B cell (primary cell): ENCODE results near the gene DENND6A. TPM values are rescaled to one million over a fixed set of nuclear protein-coding genes. Genes with fewer than 3 reads are reported as not detected.

Experiments
- ATAC-seq: fragments of 200-7000 bp; cut with Tn5 transposase; one replicate; pipeline ENCODE4 v1.10.0; 2021; ENCODE audit warnings: low read depth, mild to moderate bottlenecking, moderate number of reproducible peaks, moderate library complexity
- CTCF ChIA-PET: fragments of 350-600 bp; sonication (Branson Sonifier 250); formaldehyde crosslinking; loops from one replicate; lab custom pipeline; 2021; ENCODE audit warnings: antibody characterized with exemption, inconsistent platforms; lab: Charles Lee
- POLR2A ChIA-PET: fragments of 350-600 bp; sonication (Branson Sonifier 250); formaldehyde crosslinking; loops from one replicate; lab custom pipeline; 2021; ENCODE audit warnings: antibody characterized with exemption; lab: Charles Lee
- DNase-seq: peaks from one replicate; pipeline ENCODE4 v3.0.0; 2013
- H2AFZ ChIP-seq: 2 replicates; pipeline ENCODE4 v1.6.1; 2012; ENCODE audit warnings: mild to moderate bottlenecking, low read depth, low read length; ENCODE audit not compliant: insufficient read depth, poor library complexity, severe bottlenecking
- H3K27ac ChIP-seq, 2 donors: 1 replicate in 1 of 2; 2 replicates in 1 of 2; pipeline ENCODE4 v1.5.1; 2012 to 2013; ENCODE audit warnings: low read length in 2 of 2, mild to moderate bottlenecking in 2 of 2, moderate library complexity in 1 of 2
- H3K27me3 ChIP-seq, 4 experiments: fragments of 200-600 bp in 1 of 4; sonication (generic) in 1 of 4; replicated peaks in 1 of 4; 1 replicate in 2 of 4; 2 replicates in 2 of 4; pipeline versions ENCODE4 v1.6.1 to v1.7.0; 2013 to 2016; ENCODE audit warnings: low read length in 3 of 4, mild to moderate bottlenecking in 2 of 4, mixed read lengths in 1 of 4, moderate library complexity in 1 of 4; ENCODE audit not compliant: insufficient read depth in 4 of 4, control insufficient read depth in 3 of 4; ENCODE audit errors: control extremely low read depth in 1 of 4
- H3K36me3 ChIP-seq, 2 experiments: replicated peaks in 1 of 2; 1 replicate in 1 of 2; 2 replicates in 1 of 2; pipeline versions ENCODE4 v1.6.1 to v1.7.1; 2013; ENCODE audit warnings: low read length in 1 of 2; ENCODE audit not compliant: insufficient read depth in 2 of 2, control insufficient read depth in 1 of 2; ENCODE audit errors: control extremely low read depth in 1 of 2, extremely low read depth in 1 of 2
- H3K4me1 ChIP-seq, 2 donors: fragments of 200-600 bp in 1 of 2; sonication (generic) in 1 of 2; 1 replicate in 1 of 2; 2 replicates in 1 of 2; pipeline versions ENCODE4 v1.5.1 to v1.6.1; 2013 to 2017; ENCODE audit warnings: low read length in 2 of 2; ENCODE audit not compliant: control insufficient read depth in 2 of 2, insufficient read depth in 2 of 2
- H3K4me2 ChIP-seq: replicated peaks from 2 replicates; pipeline ENCODE3; 2012; ENCODE audit warnings: mild to moderate bottlenecking, low read depth, low read length; ENCODE audit not compliant: poor library complexity, severe bottlenecking
- H3K4me3 ChIP-seq, 5 experiments: fragments of 200-600 bp in 1 of 5; sonication (generic) in 1 of 5; 1 replicate in 3 of 5; 2 replicates in 2 of 5; pipeline versions ENCODE4 v1.5.1 to v1.7.0; 2011 to 2016; ENCODE audit warnings: low read length in 4 of 5, mild to moderate bottlenecking in 4 of 5, low read depth in 2 of 5, control low read depth in 1 of 5, moderate library complexity in 1 of 5; ENCODE audit not compliant: insufficient read depth in 1 of 5; ENCODE audit errors: control extremely low read depth in 1 of 5, extremely low read depth in 1 of 5
- H3K79me2 ChIP-seq: fragments of 200-600 bp; sonication (generic); one replicate; pipeline ENCODE4 v1.6.0; 2016; ENCODE audit warnings: low read length; ENCODE audit not compliant: control insufficient read depth, insufficient read depth
- H3K9ac ChIP-seq: fragments of 200-600 bp; sonication (generic); 2 replicates; pipeline ENCODE4 v1.6.1; 2017; ENCODE audit warnings: mild to moderate bottlenecking, low read length, moderate library complexity
- H3K9me3 ChIP-seq, 3 donors: one replicate each; pipeline versions ENCODE4 v1.6.1 to v1.7.1; 2013; ENCODE audit warnings: low read length in 2 of 3; ENCODE audit not compliant: control insufficient read depth in 2 of 3, insufficient read depth in 1 of 3; ENCODE audit errors: control extremely low read depth in 1 of 3
- H4K20me1 ChIP-seq: 2 replicates; pipeline ENCODE4 v1.6.0; 2012; ENCODE audit warnings: mild to moderate bottlenecking, low read length; ENCODE audit not compliant: insufficient read depth, control insufficient read depth, poor library complexity, severe bottlenecking
- H3K27ac Mint-ChIP-seq: one replicate; pipeline ENCODE4 v1.8.0; 2021; ENCODE audit warnings: mixed read lengths
- H3K27me3 Mint-ChIP-seq: one replicate; pipeline ENCODE4 v1.8.0; 2021; ENCODE audit warnings: mixed read lengths
- H3K4me1 Mint-ChIP-seq: one replicate; pipeline ENCODE4 v1.8.0; 2021; ENCODE audit warnings: mixed read lengths
- H3K4me3 Mint-ChIP-seq: one replicate; pipeline ENCODE4 v1.8.0; 2021; ENCODE audit warnings: mixed read lengths
- H3K9me3 Mint-ChIP-seq: one replicate; pipeline ENCODE4 v1.8.0; 2022; ENCODE audit warnings: mixed read lengths; ENCODE audit not compliant: insufficient read depth
- EZH2 ChIP-seq: IDR thresholded peaks from 2 replicates; pipeline ENCODE4 v1.6.1; 2012; ENCODE audit warnings: borderline replicate concordance, low read depth, mild to moderate bottlenecking, moderate library complexity, low read length; ENCODE audit not compliant: insufficient read depth, poor library complexity, severe bottlenecking
- WGBS: methylation state at CpG from one replicate; pipeline ENCODE4 v1.1.5; 2013; ENCODE audit warnings: missing lambda C conversion rate; ENCODE audit not compliant: insufficient coverage; 5-methylcytosine and 5-hydroxymethylcytosine counted together
- intact Hi-C: fragments of 100-400 bp; cut with micrococcal nuclease; formaldehyde crosslinking; loops from one replicate; pipeline ENCODE4 v1.10.0; 2022
- polyA plus RNA-seq: library from polyadenylated mRNA; depleted of rRNA; stranded (reverse); fragments of >200 nt; gene quantifications from 2 replicates; pipeline ENCODE4 v1.2.3, GENCODE V29; 2012
- total RNA-seq, 2 donors: library from RNA; stranded (reverse); fragments of 120-200 nt in 1 of 2; gene quantifications; 1 replicate in 1 of 2; 2 replicates in 1 of 2; pipeline versions ENCODE4 v1.2.3 to v1.2.4, GENCODE V29; 2013 to 2022
- TF ChIP-seq, protein P1 (sequence below): fragments of 200-600 bp; IDR thresholded peaks from one replicate; pipeline ENCODE4 v1.8.0; 2022; ENCODE audit warnings: antibody characterized with exemption, mild to moderate bottlenecking

The DENND6A gene
- total and polyA plus RNA-seq, 2 donors (not counting 1 experiment from before 2014, with no cell fraction given): 10.0 to 31.5 TPM

DNA sequence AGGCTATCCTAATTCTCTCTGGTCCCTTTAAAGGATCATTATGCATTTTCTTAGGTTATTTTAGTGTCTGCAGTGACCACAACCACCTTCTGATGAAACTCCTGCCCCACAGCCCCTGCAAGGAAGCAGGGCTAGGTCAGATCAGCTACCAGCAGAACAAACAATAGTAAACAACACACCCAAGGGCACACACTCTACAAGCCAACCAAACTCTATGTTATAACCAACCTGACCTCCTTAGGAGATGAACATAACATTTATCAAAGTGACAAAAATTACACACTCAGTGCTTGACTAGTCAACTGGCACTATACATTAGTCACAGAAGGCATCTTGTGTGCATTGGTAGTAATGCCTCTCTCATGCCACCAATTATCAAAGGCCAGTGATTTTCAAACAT is 17.3 kb downstream of the DENND6A start:
- DNase-seq (no peak), ATAC-seq (no peak)
- H3K36me3 ChIP-seq: peaks cover 6 to 16% of the 10 kb centered on the region in 2 experiments
- peaks cover 56% of the 10 kb centered on the region for H3K4me1 Mint-ChIP-seq
- no peak overlapping the region for H3K4me2 ChIP-seq
- H3K27me3 ChIP-seq: no peaks in the 10 kb centered on the region
- no peak overlapping the region for H2AFZ ChIP-seq
- H3K79me2 ChIP-seq: peaks cover 83% of the 10 kb centered on the region
- peaks cover 31 to 35% of the 10 kb centered on the region in 2 donors for H3K4me1 ChIP-seq
- peak overlapping the region in 1 of 2 donors; percentile 44 for H3K27ac ChIP-seq
- TF ChIP-seq EZH2: no peak
- TF ChIP-seq, protein P1, sequence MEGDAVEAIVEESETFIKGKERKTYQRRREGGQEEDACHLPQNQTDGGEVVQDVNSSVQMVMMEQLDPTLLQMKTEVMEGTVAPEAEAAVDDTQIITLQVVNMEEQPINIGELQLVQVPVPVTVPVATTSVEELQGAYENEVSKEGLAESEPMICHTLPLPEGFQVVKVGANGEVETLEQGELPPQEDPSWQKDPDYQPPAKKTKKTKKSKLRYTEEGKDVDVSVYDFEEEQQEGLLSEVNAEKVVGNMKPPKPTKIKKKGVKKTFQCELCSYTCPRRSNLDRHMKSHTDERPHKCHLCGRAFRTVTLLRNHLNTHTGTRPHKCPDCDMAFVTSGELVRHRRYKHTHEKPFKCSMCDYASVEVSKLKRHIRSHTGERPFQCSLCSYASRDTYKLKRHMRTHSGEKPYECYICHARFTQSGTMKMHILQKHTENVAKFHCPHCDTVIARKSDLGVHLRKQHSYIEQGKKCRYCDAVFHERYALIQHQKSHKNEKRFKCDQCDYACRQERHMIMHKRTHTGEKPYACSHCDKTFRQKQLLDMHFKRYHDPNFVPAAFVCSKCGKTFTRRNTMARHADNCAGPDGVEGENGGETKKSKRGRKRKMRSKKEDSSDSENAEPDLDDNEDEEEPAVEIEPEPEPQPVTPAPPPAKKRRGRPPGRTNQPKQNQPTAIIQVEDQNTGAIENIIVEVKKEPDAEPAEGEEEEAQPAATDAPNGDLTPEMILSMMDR: no peak
- peak overlapping the region; percentile 38 for H3K4me3 Mint-ChIP-seq
- H3K9me3 Mint-ChIP-seq: no peaks in the 10 kb centered on the region
- peak overlapping the region; percentile 88 for H3K27ac Mint-ChIP-seq
- no peak overlapping the region for H3K9ac ChIP-seq
- intact Hi-C loops: no loop called here
- ChIA-PET POLR2A (no interaction called here), CTCF (no interaction called here)
- no peaks in the 10 kb centered on the region for H3K9me3 ChIP-seq
- H3K4me3 ChIP-seq: no peak overlapping the region
- no peaks in the 10 kb centered on the region for H3K27me3 Mint-ChIP-seq
- H4K20me1 ChIP-seq: peaks cover 29% of the 10 kb centered on the region

DNA sequence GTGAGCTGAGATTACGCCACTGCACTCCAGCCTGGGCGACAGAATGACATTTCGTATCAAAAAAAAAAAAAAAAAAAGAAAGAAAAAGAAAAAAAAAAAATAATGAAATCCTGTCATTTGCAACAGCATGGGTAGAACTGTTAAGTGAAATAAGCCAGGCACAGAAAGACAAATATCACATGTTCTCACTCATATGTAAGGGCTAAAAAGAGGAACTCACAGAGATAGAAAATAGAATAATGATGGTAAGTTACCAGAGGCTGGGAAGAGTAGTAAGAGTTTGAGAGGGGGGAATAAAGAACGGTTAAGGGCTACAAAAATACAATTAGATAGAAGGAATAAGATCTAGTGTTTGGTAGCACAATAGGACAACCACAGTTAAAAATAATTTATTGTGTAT is 19.7 kb downstream of the DENND6A start:
- Histone ChIP-seq H3K4me3 (no peak overlapping the region), H3K27me3 (no peaks in the 10 kb centered on the region), H3K9me3 (no peaks in the 10 kb centered on the region), H4K20me1 (peaks cover 9% of the 10 kb centered on the region), H3K79me2 (peaks cover 66% of the 10 kb centered on the region), H2AFZ (no peak overlapping the region), H3K9ac (no peak overlapping the region), H3K27ac (peak overlapping the region; percentile 31 to 67), H3K4me1 (peaks cover 32 to 39% of the 10 kb centered on the region in 2 donors), H3K4me2 (peak overlapping the region; percentile 18), H3K36me3 (peaks cover under 1 to 15% of the 10 kb centered on the region in 2 experiments)
- Mint-ChIP-seq H3K9me3 (no peaks in the 10 kb centered on the region), H3K27me3 (no peaks in the 10 kb centered on the region), H3K27ac (peak overlapping the region; percentile 57), H3K4me1 (peaks cover 50% of the 10 kb centered on the region), H3K4me3 (peak overlapping the region; percentile 24)
- DNase-seq (peak; percentile 50), ATAC-seq (peak; percentile 34)
- intact Hi-C loops: loop anchor here (5.0 kb wide), 2 partner anchors 309 to 446 kb away; partner anchors contain the start of gene APPL1
- TF ChIP-seq EZH2: no peak
- TF ChIP-seq, protein P1: no peak
- no CpG with 5 or more reads among the region's 4 CpGs for WGBS
- ChIA-PET POLR2A (interaction anchor here (0.6 kb wide), 1 partner anchor 23 kb away, joined by 3 read pairs; no protein-coding TSS in a partner anchor), CTCF (no interaction called here)
